IMR-90 (cell line): ENCODE data around the gene PPP2R5E. TPM values are rescaled to one million over a fixed set of nuclear protein-coding genes. Genes with fewer than 3 reads are reported as not detected.

Source experiments
- ATAC-seq: fragments of 200-7000 bp; cut with Tn5 transposase; 2 replicates; pipeline ENCODE4 v1.9.1; 2020; ENCODE audit warnings: low read depth, mild to moderate bottlenecking, moderate library complexity
- BruUV-seq: library from RNA; stranded (reverse); fragments of 400-500 nt; replicated peaks from 2 replicates; lab custom pipeline; 2021; lab: Mats Ljungman, UMichigan
- CTCF ChIA-PET: fragments of 300-600 bp; formaldehyde crosslinking; extraction: SDS; loops from one replicate; lab custom pipeline; 2021; ENCODE audit warnings: antibody characterized with exemption; lab: Yijun Ruan, JAX
- POLR2A ChIA-PET: fragments of 300-600 bp; sonication (Branson Sonifier 250); formaldehyde crosslinking; loops from one replicate; lab custom pipeline; 2022; ENCODE audit warnings: antibody characterized with exemption; ENCODE audit not compliant: unreplicated experiment; lab: Charles Lee
- DNase-seq: peaks from one replicate; pipeline ENCODE4 v3.0.0; 2013
- H2AFZ ChIP-seq: replicated peaks from 2 replicates; pipeline ENCODE3; 2013; ENCODE audit warnings: low read length, mild to moderate bottlenecking; ENCODE audit not compliant: poor library complexity
- H2AK5ac ChIP-seq: 2 replicates; pipeline ENCODE4 v1.6.1; 2013; ENCODE audit warnings: low read depth, low read length, inconsistent platforms
- H2AK9ac ChIP-seq: replicated peaks from 2 replicates; pipeline ENCODE3; 2013; ENCODE audit warnings: mild to moderate bottlenecking, low read depth, low read length, moderate library complexity; ENCODE audit not compliant: poor library complexity
- H2BK120ac ChIP-seq: 2 replicates; pipeline ENCODE4 v1.6.1; 2013; ENCODE audit warnings: low read depth, low read length, inconsistent platforms
- H2BK15ac ChIP-seq: 3 replicates; pipeline ENCODE4 v1.6.1; 2013; ENCODE audit warnings: low read depth, low read length, inconsistent platforms
- H2BK20ac ChIP-seq: 2 replicates; pipeline ENCODE4 v1.6.1; 2013; ENCODE audit warnings: low read depth, mild to moderate bottlenecking, inconsistent platforms, low read length, moderate library complexity
- H2BK5ac ChIP-seq: 2 replicates; pipeline ENCODE4 v1.6.1; 2013; ENCODE audit warnings: mild to moderate bottlenecking, low read depth, low read length, inconsistent platforms; ENCODE audit not compliant: poor library complexity, severe bottlenecking
- H3K14ac ChIP-seq: replicated peaks from 2 replicates; pipeline ENCODE4 v1.6.1; 2013; ENCODE audit warnings: low read depth, low read length, inconsistent platforms
- H3K18ac ChIP-seq: 2 replicates; pipeline ENCODE4 v1.6.1; 2013; ENCODE audit warnings: low read depth, low read length, control low read depth
- H3K23ac ChIP-seq: 2 replicates; pipeline ENCODE4 v1.6.1; 2013; ENCODE audit warnings: low read depth, low read length, inconsistent platforms
- H3K27ac ChIP-seq: 2 replicates; pipeline ENCODE4 v1.5.1; 2013; ENCODE audit warnings: mild to moderate bottlenecking, control low read depth, low read length; ENCODE audit not compliant: insufficient read depth
- H3K27me3 ChIP-seq: 2 replicates; pipeline ENCODE4 v1.6.1; 2013; ENCODE audit warnings: low read length; ENCODE audit not compliant: control insufficient read depth, insufficient read depth
- H3K36me3 ChIP-seq: 2 replicates; pipeline ENCODE4 v1.6.1; 2013; ENCODE audit warnings: low read length, mixed read lengths; ENCODE audit not compliant: control insufficient read depth, insufficient read depth
- H3K4ac ChIP-seq: 2 replicates; pipeline ENCODE4 v1.6.1; 2013; ENCODE audit warnings: low read depth, low read length, inconsistent platforms
- H3K4me1 ChIP-seq: 2 replicates; pipeline ENCODE4 v1.6.1; 2013; ENCODE audit warnings: low read length, mixed read lengths; ENCODE audit not compliant: control insufficient read depth, insufficient read depth
- H3K4me2 ChIP-seq: 2 replicates; pipeline ENCODE4 v1.6.1; 2013; ENCODE audit warnings: low read depth, mild to moderate bottlenecking, control low read depth, low read length, moderate library complexity
- H3K4me3 ChIP-seq: 2 replicates; pipeline ENCODE4 v1.5.1; 2013; ENCODE audit warnings: low read depth, mild to moderate bottlenecking, control low read depth, low read length, moderate library complexity; ENCODE audit not compliant: insufficient read depth
- H3K56ac ChIP-seq: 2 replicates; pipeline ENCODE4 v1.6.1; 2013; ENCODE audit warnings: low read length, inconsistent platforms; ENCODE audit not compliant: insufficient read depth; ENCODE audit errors: extremely low read depth
- H3K79me1 ChIP-seq, 2 experiments: 2 replicates each; pipeline ENCODE4 v1.6.1; 2013; ENCODE audit warnings: low read length in 2 of 2, inconsistent platforms in 1 of 2, low read depth in 1 of 2
- H3K9ac ChIP-seq: 2 replicates; pipeline ENCODE4 v1.6.1; 2013; ENCODE audit warnings: low read depth, low read length, control low read depth
- H3K9me1 ChIP-seq: 2 replicates; pipeline ENCODE4 v1.6.1; 2013; ENCODE audit warnings: low read length, inconsistent platforms; ENCODE audit not compliant: insufficient read depth
- H3K9me3 ChIP-seq: 2 replicates; pipeline ENCODE4 v1.6.1; 2013; ENCODE audit warnings: low read length; ENCODE audit not compliant: control insufficient read depth, insufficient read depth
- H4K20me1 ChIP-seq: 2 replicates; pipeline ENCODE4 v1.6.1; 2013; ENCODE audit warnings: low read length, inconsistent platforms; ENCODE audit not compliant: insufficient read depth
- H4K5ac ChIP-seq: 2 replicates; pipeline ENCODE4 v1.6.1; 2013; ENCODE audit warnings: mild to moderate bottlenecking, low read depth, low read length, control low read depth
- H4K8ac ChIP-seq, 2 experiments: 2 replicates each; pipeline ENCODE4 v1.6.1; 2013; ENCODE audit warnings: low read depth in 2 of 2, low read length in 2 of 2, control low read depth in 1 of 2, inconsistent platforms in 1 of 2
- H4K91ac ChIP-seq: 2 replicates; pipeline ENCODE4 v1.6.1; 2013; ENCODE audit warnings: low read depth, low read length, inconsistent platforms; ENCODE audit not compliant: insufficient read depth
- CEBPB ChIP-seq: IDR thresholded peaks from 2 replicates; pipeline ENCODE4 v1.6.1; 2012; ENCODE audit warnings: low read depth, low read length, improper control_type of control experiment
- ELK1 ChIP-seq: fragments of 150-350 bp; IDR thresholded peaks from 2 replicates; pipeline ENCODE4 v1.6.1; 2016; ENCODE audit warnings: low read depth, mild to moderate bottlenecking, low read length, moderate library complexity, borderline replicate concordance
- FOS ChIP-seq: fragments of 150-350 bp; IDR thresholded peaks from 2 replicates; pipeline ENCODE4 v1.6.1; 2016; ENCODE audit warnings: low read depth, low read length
- MAFK ChIP-seq: IDR thresholded peaks from 2 replicates; pipeline ENCODE4 v1.6.1; 2012; ENCODE audit warnings: low read depth, low read length, improper control_type of control experiment
- MAZ ChIP-seq: IDR thresholded peaks from 2 replicates; pipeline ENCODE4 v1.6.1; 2012; ENCODE audit warnings: low read depth, mild to moderate bottlenecking, low read length, improper control_type of control experiment, moderate library complexity, borderline replicate concordance
- RAD21 ChIP-seq: IDR thresholded peaks from 2 replicates; pipeline ENCODE4 v1.6.1; 2012; ENCODE audit warnings: low read length, improper control_type of control experiment
- SMC3 ChIP-seq: fragments of 150-350 bp; IDR thresholded peaks from 2 replicates; pipeline ENCODE4 v1.6.1; 2016; ENCODE audit warnings: low read depth, mild to moderate bottlenecking, antibody characterized with exemption, low read length, moderate library complexity
- WGBS, 2 experiments: methylation state at CpG; one replicate each; pipeline versions ENCODE4 v1.1.5 to v1.1.7; 2013; ENCODE audit warnings: missing lambda C conversion rate in 2 of 2; ENCODE audit not compliant: insufficient read length in 1 of 2; ENCODE audit errors: extremely low coverage in 2 of 2; 5-methylcytosine and 5-hydroxymethylcytosine counted together
- dilution Hi-C: fragments of 300-500 bp; cut with HindIII; formaldehyde crosslinking; loops from one replicate; pipeline ENCODE4 v1.14.3; 2018; ENCODE audit warnings: low sequenced_read_pairs; ENCODE audit not compliant: unreplicated experiment
- in situ Hi-C: fragments of 300-500 bp; cut with MboI; formaldehyde crosslinking; loops from 3 replicates; pipeline ENCODE4 v1.14.3; 2019; ENCODE audit warnings: low sequenced_read_pairs, inconsistent platforms, mixed read lengths
- intact Hi-C: fragments of 100-400 bp; cut with micrococcal nuclease; formaldehyde crosslinking; loops from 2 replicates; pipeline ENCODE4 v1.10.0; 2022
- polyA plus RNA-seq, 3 experiments: library from polyadenylated mRNA; depleted of rRNA; stranded (reverse); fragments of >200 nt; gene quantifications; 2 replicates each; pipeline ENCODE4 v1.2.3, GENCODE V29; 2012; ENCODE audit warnings: low replicate concordance in 1 of 3
- total RNA-seq: library from RNA; depleted of rRNA; stranded (reverse); fragments of >200 nt; gene quantifications from 2 replicates; pipeline ENCODE4 v1.2.3, GENCODE V29; 2012

The PPP2R5E gene
- total and polyA plus RNA-seq, 2 of the 4 experiments (the other 2 are of a cell fraction): 9.7 to 12.2 TPM

GRCh38 chr14:63342371-63342770 lies 200.8 kb downstream of the PPP2R5E start:
- H3K9ac ChIP-seq: no peak overlapping the region
- intact Hi-C loops: no loop called here
- H3K27me3 ChIP-seq: peaks cover 6% of the 10 kb centered on the region
- no peak overlapping the region for H3K23ac ChIP-seq
- H2BK20ac ChIP-seq: no peak overlapping the region
- no peak overlapping the region for H3K4ac ChIP-seq
- H3K27ac ChIP-seq: no peak overlapping the region
- no peak overlapping the region for H3K56ac ChIP-seq
- no peaks in the 10 kb centered on the region for H3K79me1 ChIP-seq
- H2BK120ac ChIP-seq: no peak overlapping the region
- ChIA-PET POLR2A (no interaction called here), CTCF (no interaction called here)
- DNase-seq (peak; percentile 2), ATAC-seq (no peak)
- H3K4me1 ChIP-seq: no peaks in the 10 kb centered on the region
- H2AK9ac ChIP-seq: no peak overlapping the region
- no peaks in the 10 kb centered on the region for H4K20me1 ChIP-seq
- H3K18ac ChIP-seq: no peak overlapping the region
- no peak overlapping the region for H4K5ac ChIP-seq
- no peak overlapping the region for H4K91ac ChIP-seq
- in situ Hi-C loops: no loop called here
- TF ChIP-seq CEBPB (no peak), FOS (no peak), MAZ (no peak), SMC3 (no peak), ELK1 (no peak), MAFK (no peak), RAD21 (no peak)
- dilution Hi-C loops: no loop called here
- no peak overlapping the region for H2BK15ac ChIP-seq
- no peak overlapping the region for H2AK5ac ChIP-seq
- H3K4me3 ChIP-seq: no peak overlapping the region
- WGBS, 2 experiments: 60% methylated on average over 1 of the region's 7 CpGs; no CpG with 5 or more reads in 1 of the 2 experiments
- no peak overlapping the region for H3K14ac ChIP-seq
- no peak overlapping the region for H2AFZ ChIP-seq
- no peaks in the 10 kb centered on the region for H3K36me3 ChIP-seq
- H3K9me3 ChIP-seq: no peaks in the 10 kb centered on the region
- no peaks in the 10 kb centered on the region for H3K9me1 ChIP-seq
- H2BK5ac ChIP-seq: no peak overlapping the region
- no peak overlapping the region for H3K4me2 ChIP-seq
- BruUV-seq: no TSS peak
- no peak overlapping the region for H4K8ac ChIP-seq
